ENCODE measurements around the gene VAV2. TPM values are rescaled to one million over a fixed set of nuclear protein-coding genes. Genes with fewer than 3 reads are reported as not detected.

Gene VAV2
- total RNA-seq, 1 donor from 2014 or later, result 8.3 TPM

DNA sequence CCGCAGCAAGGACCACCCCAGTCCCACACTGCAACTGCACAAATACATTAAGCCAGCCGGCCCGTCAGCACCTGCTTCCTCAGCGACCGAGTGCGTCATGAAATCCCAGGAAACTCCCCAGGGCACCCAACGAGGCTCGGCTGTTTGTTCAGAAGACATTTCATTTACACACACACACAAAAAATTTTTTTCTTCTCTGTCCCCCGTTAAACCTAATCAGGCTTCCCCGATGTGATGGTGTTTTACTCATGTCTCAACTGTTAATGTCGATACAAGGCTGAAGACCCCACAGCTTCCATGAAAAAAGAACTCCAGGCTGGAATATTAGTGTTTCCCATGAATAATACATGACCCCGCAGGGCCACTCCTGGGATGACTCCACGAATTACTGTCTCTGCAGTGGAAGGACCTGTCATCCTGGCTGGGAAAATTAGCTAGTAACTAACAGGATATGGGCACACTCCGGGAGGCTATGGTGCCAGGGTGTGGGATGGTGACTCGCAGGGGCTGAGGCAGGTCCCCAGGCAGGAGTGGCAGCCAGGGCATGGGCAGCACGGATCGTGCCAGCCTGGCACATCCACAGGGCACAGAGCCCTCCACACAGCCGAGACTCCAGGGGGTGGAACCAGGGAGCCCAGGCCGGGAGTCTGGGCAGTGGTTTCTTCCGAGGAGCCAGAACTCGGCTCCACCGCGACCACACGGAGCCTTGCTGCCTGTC, 102.4 kb downstream of the VAV2 start:
- Histone ChIP-seq H3K36me3 (no peaks in the 10 kb centered on the region), H3K9me3 (no peaks in the 10 kb centered on the region), H3K27ac (no peak overlapping the region), H3K4me1 (no peaks in the 10 kb centered on the region), H3K4me3 (no peak overlapping the region), H3K27me3 (no peaks in the 10 kb centered on the region)
- TF ChIP-seq POLR2A (IDR thresholded peaks at IDR 0.05), result no peak
- TF ChIP-seq CTCF (IDR thresholded peaks at IDR 0.05), result no peak
- no peak for TF ChIP-seq POLR2AphosphoS5 (IDR thresholded peaks at IDR 0.05; ENCODE audit: insufficient read depth in 1 of 2, low read depth in 1 of 2)
- no peak for DNase-seq (ENCODE audit: extremely low spot score in 2 of 2)
- intact Hi-C loops (cut with DNase I), result no loop called here

- TF ChIP-seq CTCF (IDR thresholded peaks at IDR 0.05), result no peak
- no peak for TF ChIP-seq POLR2A (IDR thresholded peaks at IDR 0.05)
- TF ChIP-seq POLR2AphosphoS5 (IDR thresholded peaks at IDR 0.05; ENCODE audit: insufficient read depth in 1 of 2, low read depth in 1 of 2), result no peak
- no peaks in the 10 kb centered on the region for H3K4me1 ChIP-seq
- DNase-seq (ENCODE audit: extremely low spot score in 2 of 2), result no peak
- intact Hi-C loops (cut with DNase I), result no loop called here
- no peaks in the 10 kb centered on the region for H3K9me3 ChIP-seq
- H3K27me3 ChIP-seq, result no peaks in the 10 kb centered on the region
- no peak overlapping the region for H3K4me3 ChIP-seq
- H3K27ac ChIP-seq, result no peak overlapping the region
- H3K36me3 ChIP-seq, result no peaks in the 10 kb centered on the region
Observed at GRCh38 chr9:133888809-133889491, 103.2 kb downstream of the VAV2 start.

- Histone ChIP-seq H3K4me3 (no peak overlapping the region), H3K4me1 (peaks cover 4% of the 10 kb centered on the region), H3K27me3 (no peaks in the 10 kb centered on the region), H3K27ac (no peak overlapping the region), H3K9me3 (no peaks in the 10 kb centered on the region), H3K36me3 (no peaks in the 10 kb centered on the region)
- DNase-seq (ENCODE audit: extremely low spot score in 2 of 2), result no peak
- no peak for TF ChIP-seq POLR2A (IDR thresholded peaks at IDR 0.05)
- TF ChIP-seq POLR2AphosphoS5 (IDR thresholded peaks at IDR 0.05; ENCODE audit: insufficient read depth in 1 of 2, low read depth in 1 of 2), result no peak
- TF ChIP-seq CTCF (IDR thresholded peaks at IDR 0.05), result no peak
- intact Hi-C loops (cut with DNase I), result no loop called here
Observed at GRCh38 chr9:133888048-133888808, 103.9 kb downstream of the VAV2 start.

- Histone ChIP-seq H3K4me3 (no peak overlapping the region), H3K36me3 (no peaks in the 10 kb centered on the region), H3K27me3 (no peaks in the 10 kb centered on the region), H3K4me1 (peaks cover 9% of the 10 kb centered on the region), H3K27ac (no peak overlapping the region), H3K9me3 (no peaks in the 10 kb centered on the region)
- TF ChIP-seq POLR2AphosphoS5 (IDR thresholded peaks at IDR 0.05; ENCODE audit: insufficient read depth in 1 of 2, low read depth in 1 of 2), result no peak
- TF ChIP-seq CTCF (IDR thresholded peaks at IDR 0.05), result no peak
- no peak for TF ChIP-seq POLR2A (IDR thresholded peaks at IDR 0.05)
- intact Hi-C loops (cut with DNase I), result no loop called here
- DNase-seq (ENCODE audit: extremely low spot score in 2 of 2), result no peak
Observed at GRCh38 chr9:133887540-133888047, 104.5 kb downstream of the VAV2 start.
